Type B pancreatic cell (in vitro differentiated cells): ENCODE results near the gene CD151. TPM values are rescaled to one million over a fixed set of nuclear protein-coding genes. Genes with fewer than 3 reads are reported as not detected.

Experiments
- DNase-seq: peaks from one replicate; pipeline ENCODE4 v3.0.0; 2021; ENCODE audit warnings: mixed read lengths; ENCODE audit not compliant: unreplicated experiment; ENCODE audit errors: extremely low spot score
- H3K27ac Mint-ChIP-seq: 2 replicates; pipeline ENCODE4 v1.8.0; 2021; ENCODE audit warnings: mild to moderate bottlenecking, mixed read lengths
- H3K27me3 Mint-ChIP-seq: 2 replicates; pipeline ENCODE4 v1.8.0; 2021; ENCODE audit warnings: mixed read lengths
- H3K36me3 Mint-ChIP-seq: 2 replicates; pipeline ENCODE4 v1.8.0; 2021; ENCODE audit warnings: mixed read lengths
- H3K4me1 Mint-ChIP-seq: one replicate; pipeline ENCODE4 v1.8.0; 2021; ENCODE audit warnings: mixed read lengths; ENCODE audit not compliant: unreplicated experiment
- H3K4me3 Mint-ChIP-seq: 2 replicates; pipeline ENCODE4 v1.8.0; 2021; ENCODE audit warnings: mild to moderate bottlenecking, mixed read lengths
- H3K9me3 Mint-ChIP-seq: 2 replicates; pipeline ENCODE4 v1.8.0; 2021; ENCODE audit warnings: mixed read lengths
- CTCF ChIP-seq: fragments of 200-600 bp; sonication (generic); conservative IDR thresholded peaks from 2 replicates; pipeline ENCODE4 v1.5.0; 2021; ENCODE audit warnings: antibody characterized with exemption, mild to moderate bottlenecking
- total RNA-seq: library from RNA; stranded (reverse); gene quantifications from 2 replicates; pipeline ENCODE4 v1.2.1, GENCODE V29; 2021; ENCODE audit warnings: low replicate concordance

CD151 gene
- total RNA-seq, 1 donor from 2014 or later: 126 TPM

GRCh38 chr11:875769-876301 is 43.1 kb downstream of the CD151 start:
- TF ChIP-seq CTCF: no peak
- no peak overlapping the region for H3K27ac Mint-ChIP-seq
- H3K27me3 Mint-ChIP-seq: no peaks in the 10 kb centered on the region
- H3K36me3 Mint-ChIP-seq: peaks cover 4% of the 10 kb centered on the region
- H3K4me1 Mint-ChIP-seq: peaks cover 7% of the 10 kb centered on the region
- H3K4me3 Mint-ChIP-seq: no peak overlapping the region
- DNase-seq: no peak
- no peaks in the 10 kb centered on the region for H3K9me3 Mint-ChIP-seq

- Mint-ChIP-seq H3K9me3 (no peaks in the 10 kb centered on the region), H3K4me1 (peaks cover 7% of the 10 kb centered on the region), H3K36me3 (peaks cover 4% of the 10 kb centered on the region), H3K4me3 (no peak overlapping the region), H3K27ac (no peak overlapping the region), H3K27me3 (no peaks in the 10 kb centered on the region)
- TF ChIP-seq CTCF: no peak
- no peak for DNase-seq
These were observed 43.8 kb downstream of the CD151 start for GRCh38 chr11:876545-876944.

- peaks cover 7% of the 10 kb centered on the region for H3K4me1 Mint-ChIP-seq
- no peak for TF ChIP-seq CTCF
- peaks cover 7% of the 10 kb centered on the region for H3K36me3 Mint-ChIP-seq
- no peaks in the 10 kb centered on the region for H3K9me3 Mint-ChIP-seq
- no peak for DNase-seq
- H3K4me3 Mint-ChIP-seq: no peak overlapping the region
- no peaks in the 10 kb centered on the region for H3K27me3 Mint-ChIP-seq
- H3K27ac Mint-ChIP-seq: no peak overlapping the region
These were observed 44.8 kb downstream of the CD151 start for GRCh38 chr11:877565-877964.

GRCh38 chr11:880447-880846 is 47.7 kb downstream of the CD151 start:
- Mint-ChIP-seq H3K36me3 (peaks cover 3% of the 10 kb centered on the region), H3K4me3 (no peak overlapping the region), H3K4me1 (no peaks in the 10 kb centered on the region), H3K27me3 (no peaks in the 10 kb centered on the region), H3K9me3 (no peaks in the 10 kb centered on the region), H3K27ac (no peak overlapping the region)
- DNase-seq: no peak
- no peak for TF ChIP-seq CTCF

- Mint-ChIP-seq H3K4me1 (no peaks in the 10 kb centered on the region), H3K27ac (no peak overlapping the region), H3K4me3 (no peak overlapping the region), H3K9me3 (no peaks in the 10 kb centered on the region), H3K36me3 (peaks cover 3% of the 10 kb centered on the region), H3K27me3 (no peaks in the 10 kb centered on the region)
- no peak for TF ChIP-seq CTCF
- no peak for DNase-seq
These were observed 49.8 kb downstream of the CD151 start for GRCh38 chr11:882596-882995.

- H3K36me3 Mint-ChIP-seq: peaks cover 3% of the 10 kb centered on the region
- no peaks in the 10 kb centered on the region for H3K9me3 Mint-ChIP-seq
- no peak overlapping the region for H3K27ac Mint-ChIP-seq
- H3K27me3 Mint-ChIP-seq: no peaks in the 10 kb centered on the region
- H3K4me1 Mint-ChIP-seq: no peaks in the 10 kb centered on the region
- no peak overlapping the region for H3K4me3 Mint-ChIP-seq
- no peak for DNase-seq
- no peak for TF ChIP-seq CTCF
These were observed 50.8 kb downstream of the CD151 start for GRCh38 chr11:883527-883926.
